ENCODE measurements around the gene UFSP2.

GRCh38 chr4:185405296-185405999, 20.3 kb downstream of the UFSP2 start:
- TF ChIP-seq CTCF (IDR thresholded peaks at IDR 0.05) (no peak), ZFX (IDR thresholded peaks at IDR 0.05; ENCODE audit: borderline replicate concordance) (no peak)

All from 22Rv1 (cell line).